ENCODE measurements around the gene FAM171A2.
A peak's percentile ranks its signal among the peaks of the same experiment; 100 is the strongest.
"Not testable (repeated sequence)": the region's sequence is repeated elsewhere in the genome, so short reads cannot be mapped to it uniquely, and the experiment has no call there.

FAM171A2 gene

GRCh38 chr17:44383363-44383762, 19.7 kb upstream of the FAM171A2 start:
- DNase-seq: no peak

DNA sequence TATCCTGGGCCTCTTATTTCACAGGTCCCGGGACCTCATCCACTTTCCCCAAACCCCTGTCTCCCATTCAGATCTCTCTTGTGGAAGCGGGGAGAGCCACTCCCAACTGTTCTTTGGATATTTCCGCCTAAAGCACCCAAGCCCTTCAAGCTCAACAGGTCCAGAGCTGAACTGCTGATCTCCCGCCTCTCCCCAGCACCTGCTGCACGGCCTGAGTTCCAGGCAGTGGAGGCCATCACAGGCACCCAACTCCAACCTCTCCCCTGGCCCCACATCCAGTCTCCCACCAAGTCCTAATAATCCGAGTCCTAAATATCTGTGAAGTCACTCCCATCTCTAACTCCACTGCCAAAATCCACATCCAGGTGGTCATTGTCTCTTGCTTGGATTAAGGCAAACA, 19.3 kb upstream of the FAM171A2 start:
- no peak for DNase-seq

- DNase-seq: no peak
Measured at GRCh38 chr17:44381810-44382305, 18.2 kb upstream of the FAM171A2 start.

DNA sequence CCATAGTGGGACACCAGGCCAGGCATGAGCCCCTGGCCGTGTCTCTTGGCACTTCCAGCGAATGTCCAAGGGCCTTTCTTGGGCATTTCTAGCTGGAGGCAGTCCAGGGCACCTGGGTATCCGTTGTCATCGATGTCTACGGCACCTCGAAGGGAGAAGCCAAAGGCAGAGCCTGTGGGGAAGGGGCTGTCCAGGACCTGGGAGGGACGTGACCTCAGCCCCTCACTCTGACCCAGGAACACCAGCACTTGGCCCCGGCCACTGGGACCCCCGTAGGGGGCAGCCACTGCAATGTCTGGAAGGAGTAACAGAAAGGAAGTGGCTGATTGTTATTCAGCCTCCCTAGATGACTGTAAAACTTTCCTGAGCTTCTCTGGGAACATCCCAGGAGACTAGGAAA, 17.1 kb upstream of the FAM171A2 start:
- no peak for DNase-seq

DNA sequence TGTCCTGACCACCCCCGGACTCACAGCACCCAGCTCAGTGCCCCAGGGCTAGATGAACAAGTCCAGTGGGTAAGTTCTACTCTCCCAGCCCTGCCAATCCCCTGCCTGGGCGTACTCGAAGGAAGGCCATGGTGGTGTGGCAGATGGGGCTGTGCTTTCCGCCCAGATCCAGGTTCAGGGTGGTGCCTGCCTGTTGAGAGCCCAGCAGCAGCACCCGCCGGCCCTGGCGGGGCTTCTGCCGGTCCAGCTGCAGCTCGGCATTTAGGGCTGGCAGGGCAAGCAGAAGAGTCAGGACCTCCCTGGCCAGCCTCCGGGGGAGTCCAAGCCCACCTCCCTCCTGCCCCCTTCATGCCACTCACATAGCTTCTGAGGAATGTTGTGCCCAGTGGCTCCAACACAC, 16.2 kb upstream of the FAM171A2 start:
- no peak for DNase-seq

DNA sequence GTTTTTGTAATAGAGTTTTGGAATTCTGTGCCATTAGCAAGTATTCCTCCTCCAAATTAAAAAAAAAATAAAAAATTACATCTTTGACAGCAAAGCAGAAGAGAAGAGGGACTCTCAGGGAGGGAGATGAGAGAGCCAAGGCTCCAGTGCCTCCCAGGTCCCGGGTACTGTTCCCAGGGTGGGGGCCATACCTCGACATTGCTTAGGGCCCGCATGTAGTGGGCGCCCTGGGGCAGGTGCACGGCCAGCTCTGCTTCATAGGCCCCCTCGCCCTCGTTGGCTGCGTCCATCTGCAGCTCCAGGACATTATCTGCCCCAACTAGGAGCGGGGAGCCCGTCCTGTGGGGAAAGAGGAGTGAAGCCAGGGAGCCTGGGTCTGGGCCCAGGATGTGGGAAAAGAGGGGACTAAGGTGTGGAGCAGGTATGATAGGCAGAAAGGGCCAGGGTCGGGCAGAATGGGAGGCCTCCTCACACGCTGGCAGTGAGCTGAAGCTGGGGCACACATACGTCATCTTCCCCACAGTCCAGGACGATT, 14.6 kb upstream of the FAM171A2 start:
- DNase-seq: no peak

DNA sequence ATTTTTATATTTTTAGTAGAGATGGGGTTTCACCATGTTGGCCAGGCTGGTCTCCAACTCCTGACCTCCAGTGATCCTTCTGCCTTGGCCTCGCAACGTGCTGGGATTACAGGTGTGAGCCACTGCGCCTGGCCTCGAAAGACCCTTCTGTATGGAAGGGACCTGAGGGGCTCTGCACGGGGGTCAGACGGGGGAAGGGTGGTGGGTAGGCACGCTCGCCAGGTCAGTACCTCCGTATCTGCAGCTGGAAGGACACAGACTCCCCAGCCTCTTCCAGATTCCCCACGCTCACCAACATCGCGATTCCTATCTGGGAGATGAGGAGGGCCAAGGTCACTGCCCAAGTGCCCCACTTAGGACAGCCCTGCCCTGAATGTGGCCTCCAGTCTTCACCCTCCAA, 13.1 kb upstream of the FAM171A2 start:
- no peak for DNase-seq

- DNase-seq: no peak
Measured at GRCh38 chr17:44376124-44376523, 12.5 kb upstream of the FAM171A2 start.

DNA sequence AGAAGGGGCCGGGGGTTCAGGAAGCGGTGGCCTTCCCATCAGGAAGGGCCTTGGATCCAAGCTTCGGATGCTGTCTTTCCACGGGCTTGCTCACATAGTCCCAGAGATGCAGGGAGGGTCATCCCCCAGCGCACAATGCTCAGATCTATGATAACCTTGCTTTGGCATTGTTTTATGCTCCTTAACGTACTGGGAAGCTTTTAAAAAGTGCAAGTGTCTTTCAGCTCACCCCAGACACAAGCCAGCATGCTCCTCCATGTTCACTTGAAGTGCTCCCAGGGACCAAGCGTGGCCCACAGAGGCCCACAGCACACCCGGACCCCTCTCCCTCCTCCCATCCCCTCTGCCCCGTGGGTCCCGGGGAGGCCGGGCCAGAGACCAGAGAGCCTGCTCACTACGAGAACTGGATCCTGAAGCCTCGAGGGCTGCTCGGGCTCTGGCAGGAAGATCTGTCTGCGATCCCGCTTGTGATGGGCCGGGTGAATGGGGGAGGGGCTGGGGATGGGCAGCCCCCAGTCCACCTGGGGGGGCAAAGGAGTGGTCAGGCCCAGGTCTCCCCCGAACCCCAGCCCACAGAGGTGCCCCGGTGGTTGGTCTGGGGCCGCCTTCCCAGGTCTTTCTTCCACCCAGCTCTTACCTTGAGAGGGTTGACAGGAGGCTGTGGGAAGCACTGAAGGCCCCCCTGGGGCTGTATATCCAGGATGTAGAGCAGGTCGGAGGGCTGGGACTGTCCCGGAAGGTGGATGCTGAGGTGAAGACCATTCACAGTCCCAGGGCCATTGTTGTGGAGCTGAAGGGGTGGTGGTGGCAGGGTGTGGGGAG, 11.8 kb upstream of the FAM171A2 start:
- no peak for DNase-seq

DNA sequence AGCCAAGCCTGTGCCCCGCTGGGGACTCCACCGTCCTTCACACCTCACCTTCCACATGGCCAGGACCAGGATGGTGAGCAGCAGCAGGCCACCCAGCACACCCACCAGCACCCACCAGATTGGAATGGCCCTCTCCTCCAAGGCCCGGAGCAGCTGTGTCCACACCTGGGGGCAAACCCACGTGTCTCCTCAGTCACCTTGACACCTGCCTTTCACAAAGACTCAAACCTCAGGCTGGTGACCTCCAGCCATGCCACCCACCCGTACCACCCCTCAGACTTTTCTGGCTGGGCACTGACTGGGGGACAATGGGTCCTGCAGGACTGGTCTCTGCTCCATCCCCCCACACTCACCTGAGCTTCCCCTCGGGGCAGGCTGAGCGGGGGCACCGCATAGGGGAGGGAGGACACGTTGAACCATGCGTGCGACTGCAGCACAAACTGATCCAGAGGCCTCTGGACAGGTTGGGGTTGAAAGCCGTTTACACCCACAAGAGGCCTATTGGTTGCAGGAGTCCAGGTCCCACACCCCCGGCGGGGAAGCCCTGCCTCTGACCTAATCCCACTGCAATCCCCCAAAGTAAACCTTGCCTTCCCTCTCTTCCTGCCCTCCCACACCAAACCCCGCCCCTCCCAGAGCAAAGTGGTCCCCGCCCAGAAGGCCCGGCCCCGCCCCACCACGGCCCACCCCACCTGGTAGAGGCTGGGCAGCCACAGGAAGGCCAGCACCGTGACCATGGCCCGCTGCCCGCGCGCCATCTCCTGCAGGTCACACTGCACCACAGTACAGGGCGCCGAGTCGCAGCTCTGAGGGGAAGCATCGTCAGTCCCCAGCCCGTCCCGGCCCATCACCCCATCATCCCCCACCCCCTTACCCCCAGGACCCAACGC, 10.9 kb upstream of the FAM171A2 start:
- no peak for DNase-seq

- no peak for DNase-seq
Measured at GRCh38 chr17:44372036-44372435, 8.4 kb upstream of the FAM171A2 start.

DNA sequence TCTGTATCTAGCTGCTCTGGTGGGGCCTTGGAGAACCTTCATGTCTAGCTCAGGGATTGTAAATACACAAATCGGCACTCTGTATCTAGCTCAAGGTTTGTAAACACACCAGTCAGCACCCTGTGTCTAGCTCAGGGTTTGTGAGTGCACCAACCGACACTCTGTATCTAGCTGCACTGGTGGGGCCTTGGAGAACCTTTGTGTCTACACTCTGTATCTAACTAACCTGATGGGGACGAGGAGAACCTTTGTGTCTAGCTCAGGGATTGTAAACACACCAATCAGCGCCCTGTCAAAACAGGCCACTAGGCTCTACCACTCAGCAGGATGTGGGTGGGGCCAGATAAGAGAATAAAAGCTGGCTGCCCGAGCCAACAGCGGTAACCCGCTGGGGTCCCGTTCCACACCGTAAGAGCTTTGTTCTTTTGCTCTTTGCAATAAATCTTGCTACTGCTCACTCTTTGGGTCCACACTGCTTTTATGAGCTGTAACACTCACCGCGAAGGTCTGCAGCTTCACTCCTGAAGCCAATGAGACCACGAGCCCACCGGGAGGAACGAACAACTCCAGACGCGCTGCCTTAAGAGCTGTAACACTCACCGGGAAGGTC, 5.9 kb upstream of the FAM171A2 start:
- not testable (repeated sequence) for DNase-seq

DNA sequence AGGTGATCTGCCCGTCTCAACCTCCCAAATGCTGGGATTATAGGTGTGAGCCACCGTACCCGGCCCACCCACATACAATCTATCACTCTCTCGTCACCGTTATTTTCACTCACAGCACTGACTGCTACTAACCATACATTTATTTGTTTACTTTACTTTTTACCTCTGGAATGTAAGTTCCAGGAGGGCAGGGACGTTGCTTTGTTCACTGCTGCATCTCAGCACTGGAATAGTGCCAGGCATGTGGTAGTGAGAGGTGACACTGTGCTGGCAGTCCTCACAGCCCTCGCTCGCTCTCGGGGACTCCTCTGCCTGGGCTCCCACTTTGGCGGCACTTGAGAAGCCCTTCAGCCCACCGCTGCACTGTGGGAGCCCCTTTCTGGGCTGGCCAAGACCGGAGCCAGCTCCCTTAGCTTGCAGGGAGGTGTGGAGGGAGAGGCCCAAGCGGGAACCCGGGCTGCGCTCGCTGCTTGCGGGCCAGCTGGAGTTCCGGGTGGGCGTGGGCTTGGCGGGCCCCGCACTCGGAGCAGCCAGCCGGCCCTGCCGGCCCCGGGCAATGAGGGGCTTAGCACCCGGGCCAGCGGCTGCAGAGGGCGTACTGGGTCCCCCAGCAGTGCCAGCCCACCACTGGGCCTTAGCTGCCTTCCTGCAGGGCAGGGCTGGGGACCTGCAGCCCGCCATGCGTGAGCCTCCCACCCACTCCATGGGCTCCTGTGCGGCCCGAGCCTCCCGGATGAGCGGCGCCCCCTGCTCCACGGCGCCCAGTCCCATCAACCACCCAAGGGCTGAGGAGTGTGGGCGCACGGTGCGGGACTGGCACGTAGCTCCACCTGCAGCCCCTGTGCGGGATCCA, 5.0 kb upstream of the FAM171A2 start:
- not testable (repeated sequence) for DNase-seq

DNA sequence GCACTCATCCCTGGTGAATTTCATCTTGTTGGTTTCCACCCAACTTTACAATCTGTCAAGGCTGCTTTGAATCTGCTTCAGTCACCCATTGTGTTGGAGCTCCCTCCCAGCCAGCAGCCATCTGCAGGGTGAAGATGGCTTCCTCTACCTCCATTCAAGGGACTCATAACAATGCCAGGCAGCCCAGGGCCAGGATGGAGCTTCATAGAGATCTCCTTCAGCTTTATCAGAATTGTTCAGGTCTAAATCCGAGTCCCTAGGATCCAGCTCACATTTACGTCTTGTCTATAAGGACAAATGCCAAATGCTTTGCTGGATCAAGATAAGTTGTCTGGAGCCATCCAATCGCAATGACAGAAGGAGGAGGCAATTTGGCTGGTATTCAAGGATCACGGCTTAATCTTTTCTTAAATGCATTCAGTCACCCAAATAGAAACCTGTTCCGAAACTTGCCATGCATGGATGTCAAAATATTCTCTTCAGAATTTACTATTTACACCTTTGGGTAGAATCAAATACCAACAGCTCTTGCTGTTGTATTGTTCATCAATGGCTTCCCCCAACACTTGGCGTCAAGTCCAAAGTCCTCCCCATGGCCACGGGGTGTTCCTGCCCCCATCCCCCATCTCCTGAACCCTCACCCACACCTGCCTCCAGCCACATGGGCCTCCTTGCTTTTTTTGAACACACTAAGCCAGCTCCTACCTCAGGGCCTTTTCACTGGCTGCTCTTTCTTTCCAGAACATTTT, 3.8 kb upstream of the FAM171A2 start:
- no peak for DNase-seq

DNA sequence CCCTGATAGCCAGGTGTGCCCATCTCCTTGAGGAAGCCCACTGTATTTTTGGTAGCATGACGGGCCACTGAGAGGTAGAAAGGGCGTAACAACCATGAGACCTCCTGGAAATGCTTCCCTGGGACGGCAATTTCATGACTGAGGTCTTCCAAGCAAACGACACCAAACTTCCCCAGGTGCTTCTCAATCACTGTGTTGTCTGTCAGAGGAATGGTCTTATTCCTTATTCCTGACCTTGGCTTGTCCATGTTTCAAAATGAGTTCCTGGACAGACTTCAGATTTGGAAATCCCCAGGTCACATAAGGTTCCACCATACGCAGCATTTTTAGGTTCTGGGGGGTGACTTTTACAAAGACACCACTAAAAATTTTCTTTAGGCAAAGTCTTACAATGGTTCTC, 1.4 kb upstream of the FAM171A2 start:
- not testable (repeated sequence) for DNase-seq

DNA sequence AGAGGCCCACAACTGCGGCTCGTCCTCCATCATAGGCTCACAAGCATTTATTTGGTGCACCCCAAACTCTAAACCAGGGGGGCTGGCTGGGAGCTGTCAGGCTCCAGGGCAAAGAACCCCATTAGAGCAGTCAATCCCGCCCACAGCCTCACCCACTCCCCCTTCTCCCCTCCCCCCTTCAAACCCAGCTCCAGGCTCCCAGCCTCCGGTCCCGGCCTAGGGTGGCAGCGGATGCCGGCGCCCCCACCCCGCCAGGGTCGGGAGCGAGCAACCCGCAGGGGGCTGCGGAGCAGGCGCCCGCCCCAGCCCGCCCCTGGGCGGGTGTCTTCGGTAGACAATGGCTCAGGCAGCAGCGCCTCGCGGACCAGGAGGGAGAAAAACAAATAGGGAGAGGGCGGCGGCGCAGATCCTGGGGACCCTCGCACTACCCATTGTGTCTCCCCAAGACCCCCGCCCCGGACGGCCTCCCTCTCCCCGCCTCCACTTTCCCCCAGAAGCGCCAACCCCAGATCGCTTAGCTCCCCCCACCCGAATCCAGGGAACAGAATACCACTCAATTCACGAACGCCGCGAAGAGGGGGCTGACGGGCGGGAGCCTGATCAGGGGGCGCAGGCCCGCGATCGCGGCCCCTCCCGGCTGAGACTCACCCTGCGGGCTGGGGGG, 572 bp downstream of the FAM171A2 start:
- peak; percentile 58 for DNase-seq

- DNase-seq: no peak
Measured at GRCh38 chr17:44362459-44362948, 1.1 kb downstream of the FAM171A2 start.

DNA sequence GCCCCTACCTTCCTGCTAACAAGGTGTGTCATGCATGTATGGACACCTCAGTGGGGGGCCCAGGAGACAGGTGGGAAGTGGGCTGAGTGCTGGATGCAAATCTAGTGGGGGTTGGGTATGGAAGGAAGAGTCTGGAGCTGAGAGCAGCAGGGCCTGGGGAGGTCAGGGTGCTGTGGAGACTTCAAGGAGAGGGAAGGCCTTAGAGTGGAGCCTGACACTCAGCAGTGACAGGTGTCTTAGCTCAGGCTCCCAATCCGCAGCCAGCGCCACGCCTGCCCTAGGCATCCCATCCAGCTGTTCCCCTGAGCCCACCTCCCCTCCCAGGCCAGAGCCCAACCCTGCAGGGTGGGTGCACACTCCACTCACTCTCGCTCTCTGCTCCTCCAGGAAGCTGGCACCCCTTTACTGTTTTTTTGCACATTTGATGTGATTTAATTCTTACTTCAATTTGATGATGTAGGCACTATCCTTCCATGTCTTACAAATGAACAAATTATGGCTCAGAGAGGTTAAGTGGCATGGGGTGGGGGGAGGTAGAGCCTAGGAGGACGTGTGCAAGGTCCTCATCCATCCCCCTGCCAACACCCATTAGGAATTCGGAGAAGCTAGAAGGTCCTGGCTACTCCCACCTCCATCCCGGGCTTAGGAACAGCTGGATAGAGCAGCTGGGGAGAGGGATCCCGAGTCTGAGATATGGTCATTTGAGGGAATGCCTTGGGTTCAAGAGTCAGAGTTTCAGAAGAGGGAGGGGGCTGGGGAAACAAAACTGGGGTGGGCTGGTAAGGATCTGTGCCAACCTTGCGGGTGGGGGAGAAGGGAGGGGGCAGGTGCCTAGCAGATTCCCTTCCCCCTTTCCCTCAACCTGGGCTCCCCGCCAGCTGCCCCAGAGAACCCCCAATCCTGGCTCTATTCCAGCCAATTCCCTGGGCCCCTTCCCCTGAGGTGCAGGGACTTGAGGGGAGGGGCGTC, 2.1 kb downstream of the FAM171A2 start:
- DNase-seq: peak; percentile 42

DNA sequence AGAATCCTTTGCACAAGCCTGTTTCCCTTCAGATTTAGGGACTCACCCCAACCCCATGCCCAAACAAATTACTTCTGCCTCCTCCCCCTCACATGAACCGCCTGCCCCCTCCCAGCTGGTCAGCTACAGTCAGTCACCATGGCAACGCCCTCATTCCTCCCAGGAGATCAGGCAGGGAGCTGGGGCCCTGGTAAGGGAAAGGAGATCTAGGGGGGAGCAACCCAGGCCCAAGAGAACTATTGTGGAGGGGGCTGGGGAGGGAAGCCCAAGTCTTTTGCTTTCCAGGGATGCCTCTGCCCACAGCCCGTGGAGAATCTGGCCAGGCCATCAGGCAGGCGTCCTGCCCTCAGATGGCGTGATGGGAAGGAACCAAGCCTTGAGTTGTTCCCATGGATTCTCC, 2.8 kb downstream of the FAM171A2 start:
- DNase-seq: no peak
